22Rv1 (cell line): ENCODE measurements around the gene SFXN5.

ENCODE experiments used
- ZFX ChIP-seq: fragments of 450-650 bp; IDR thresholded peaks from 2 replicates; pipeline ENCODE4 v1.6.1; 2017; ENCODE audit warnings: antibody characterized with exemption, borderline replicate concordance
- TF ChIP-seq, protein P1 (sequence below): fragments of 450-650 bp; IDR thresholded peaks from 2 replicates; pipeline ENCODE4 v1.5.1; 2017; ENCODE audit warnings: mild to moderate bottlenecking

DNA sequence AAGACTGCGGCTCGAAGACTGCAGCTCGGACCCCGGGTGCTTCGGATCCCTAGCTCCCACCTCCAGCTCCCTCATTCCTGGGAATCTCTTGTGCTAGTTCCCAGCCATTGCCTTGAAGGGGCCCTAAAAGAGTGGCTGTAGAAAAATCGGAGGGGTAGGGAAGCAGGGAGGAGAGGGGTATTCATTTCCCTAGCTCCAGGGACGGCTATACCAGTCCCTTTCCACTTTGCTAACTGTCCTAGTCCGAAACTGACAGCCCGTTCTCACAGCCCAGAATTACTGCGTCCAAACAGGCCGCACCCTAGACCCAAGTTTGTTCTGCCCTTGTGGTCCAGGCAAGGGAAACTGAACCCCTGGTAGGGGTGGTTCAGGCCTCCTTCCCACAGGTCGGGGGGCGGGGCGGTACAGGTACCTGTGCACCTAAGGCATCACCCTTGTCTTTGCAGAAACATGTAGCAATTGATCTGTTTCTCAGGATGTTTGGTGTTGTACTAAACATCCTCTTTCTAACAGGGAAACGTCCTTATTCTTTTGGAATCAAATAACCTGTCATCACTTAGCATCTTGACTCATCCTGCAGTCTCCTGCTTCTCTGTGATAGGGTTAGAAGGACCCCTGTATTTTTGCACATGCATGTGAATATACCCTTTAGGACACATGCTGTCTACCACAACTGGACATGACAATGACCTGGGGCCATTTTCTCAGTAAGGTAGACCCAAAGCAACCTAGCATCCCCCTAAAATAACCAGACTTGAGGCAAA, 150.2 kb downstream of the SFXN5 start:
- TF ChIP-seq, protein P1, sequence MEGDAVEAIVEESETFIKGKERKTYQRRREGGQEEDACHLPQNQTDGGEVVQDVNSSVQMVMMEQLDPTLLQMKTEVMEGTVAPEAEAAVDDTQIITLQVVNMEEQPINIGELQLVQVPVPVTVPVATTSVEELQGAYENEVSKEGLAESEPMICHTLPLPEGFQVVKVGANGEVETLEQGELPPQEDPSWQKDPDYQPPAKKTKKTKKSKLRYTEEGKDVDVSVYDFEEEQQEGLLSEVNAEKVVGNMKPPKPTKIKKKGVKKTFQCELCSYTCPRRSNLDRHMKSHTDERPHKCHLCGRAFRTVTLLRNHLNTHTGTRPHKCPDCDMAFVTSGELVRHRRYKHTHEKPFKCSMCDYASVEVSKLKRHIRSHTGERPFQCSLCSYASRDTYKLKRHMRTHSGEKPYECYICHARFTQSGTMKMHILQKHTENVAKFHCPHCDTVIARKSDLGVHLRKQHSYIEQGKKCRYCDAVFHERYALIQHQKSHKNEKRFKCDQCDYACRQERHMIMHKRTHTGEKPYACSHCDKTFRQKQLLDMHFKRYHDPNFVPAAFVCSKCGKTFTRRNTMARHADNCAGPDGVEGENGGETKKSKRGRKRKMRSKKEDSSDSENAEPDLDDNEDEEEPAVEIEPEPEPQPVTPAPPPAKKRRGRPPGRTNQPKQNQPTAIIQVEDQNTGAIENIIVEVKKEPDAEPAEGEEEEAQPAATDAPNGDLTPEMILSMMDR, result no peak
- no peak for TF ChIP-seq ZFX
